GM23338 (cell line): ENCODE measurements around the gene ADAM30. TPM values are rescaled to one million over a fixed set of nuclear protein-coding genes. Genes with fewer than 3 reads are reported as not detected.
A peak's percentile ranks its signal among the peaks of the same experiment; 100 is the strongest.

Experiments
- ATAC-seq: fragments of 200-7000 bp; cut with Tn5 transposase; 3 replicates; pipeline ENCODE4 v1.9.1; 2020
- DNase-seq: peaks from one replicate; pipeline ENCODE4 v3.0.0-alpha.2; 2015; ENCODE audit warnings: low spot score
- H2AFZ ChIP-seq: fragments of 200-600 bp; sonication (generic); 2 replicates; pipeline ENCODE4 v1.8.0; 2016; ENCODE audit warnings: antibody characterized with exemption, mild to moderate bottlenecking, moderate library complexity
- H3F3A ChIP-seq: fragments of 200-600 bp; sonication (generic); replicated peaks from 2 replicates; pipeline ENCODE4 v1.8.0; 2017; ENCODE audit warnings: antibody characterized with exemption, mixed run types, low read depth
- H3K27ac ChIP-seq: fragments of 200-600 bp; sonication (generic); 2 replicates; pipeline ENCODE4 v1.6.1; 2016; ENCODE audit warnings: low read depth
- H3K27me3 ChIP-seq: fragments of 200-600 bp; sonication (generic); 2 replicates; pipeline ENCODE4 v1.8.0; 2016; ENCODE audit warnings: mild to moderate bottlenecking, mixed run types, moderate library complexity; ENCODE audit not compliant: insufficient read depth
- H3K36me3 ChIP-seq: fragments of 200-600 bp; sonication (generic); 2 replicates; pipeline ENCODE4 v1.8.0; 2016; ENCODE audit warnings: mild to moderate bottlenecking; ENCODE audit not compliant: insufficient read depth
- H3K4me1 ChIP-seq: fragments of 200-600 bp; sonication (generic); 2 replicates; pipeline ENCODE4 v1.8.0; 2016; ENCODE audit warnings: mild to moderate bottlenecking, moderate library complexity; ENCODE audit not compliant: insufficient read depth
- H3K4me2 ChIP-seq: fragments of 200-600 bp; sonication (generic); 2 replicates; pipeline ENCODE4 v1.7.1; 2017; ENCODE audit warnings: mixed run types
- H3K4me3 ChIP-seq: fragments of 200-600 bp; sonication (generic); 2 replicates; pipeline ENCODE4 v1.6.1; 2016; ENCODE audit warnings: mixed run types
- H3K79me2 ChIP-seq: fragments of 200-600 bp; sonication (generic); replicated peaks from 2 replicates; pipeline ENCODE4 v1.8.0; 2017; ENCODE audit warnings: mild to moderate bottlenecking; ENCODE audit not compliant: insufficient read depth
- H3K9me2 ChIP-seq: fragments of 200-600 bp; sonication (generic); 2 replicates; pipeline ENCODE4 v1.8.0; 2017; ENCODE audit not compliant: insufficient read depth
- H4K20me1 ChIP-seq: fragments of 200-600 bp; sonication (generic); replicated peaks from 2 replicates; pipeline ENCODE4 v1.8.0; 2017; ENCODE audit warnings: mild to moderate bottlenecking; ENCODE audit not compliant: insufficient read depth
- H3K27ac Mint-ChIP-seq: 2 replicates; pipeline ENCODE4 v1.8.0; 2020; ENCODE audit warnings: inconsistent platforms, mild to moderate bottlenecking, moderate library complexity, mixed read lengths
- H3K27me3 Mint-ChIP-seq: 3 replicates; pipeline ENCODE4 v1.8.0; 2022; ENCODE audit warnings: low read depth, mild to moderate bottlenecking, moderate library complexity, mixed read lengths, inconsistent platforms; ENCODE audit not compliant: insufficient read depth, poor library complexity
- H3K36me3 Mint-ChIP-seq: 3 replicates; pipeline ENCODE4 v1.8.0; 2021; ENCODE audit warnings: low read depth, mild to moderate bottlenecking, inconsistent platforms, moderate library complexity, mixed read lengths
- H3K4me1 Mint-ChIP-seq: 3 replicates; pipeline ENCODE4 v1.8.0; 2020; ENCODE audit warnings: mild to moderate bottlenecking, inconsistent platforms, mixed read lengths
- H3K4me3 Mint-ChIP-seq: 3 replicates; pipeline ENCODE4 v1.8.0; 2021; ENCODE audit warnings: moderate library complexity, mild to moderate bottlenecking, inconsistent platforms, mixed read lengths
- H3K9me3 Mint-ChIP-seq: 3 replicates; pipeline ENCODE4 v1.8.0; 2020; ENCODE audit warnings: moderate library complexity, mild to moderate bottlenecking, inconsistent platforms, mixed read lengths
- CTCF ChIP-seq, 2 experiments: fragments of 200-600 bp in 1 of 2; sonication (generic) in 1 of 2; conservative IDR thresholded peaks; 2 replicates each; pipeline versions ENCODE4 v1.5.1 to v1.6.1; 2016 to 2017; ENCODE audit warnings: antibody characterized with exemption in 2 of 2, low read depth in 2 of 2, mild to moderate bottlenecking in 2 of 2, moderate library complexity in 1 of 2
- ETS1 ChIP-seq: IDR thresholded peaks from 2 replicates; pipeline ENCODE4 v1.6.1; 2016; ENCODE audit warnings: antibody characterized with exemption
- NANOG ChIP-seq: IDR thresholded peaks from 2 replicates; pipeline ENCODE4 v1.6.1; 2016; ENCODE audit warnings: antibody characterized with exemption, borderline replicate concordance
- ZNF114 ChIP-seq: fragments of 250-450 bp; sonication (Bioruptor Pico); IDR thresholded peaks from 2 replicates; pipeline ENCODE4 v1.5.0; 2020; ENCODE audit warnings: mild to moderate bottlenecking, moderate library complexity
- ZNF462 ChIP-seq: fragments of 250-450 bp; sonication (Bioruptor Pico); IDR thresholded peaks from 2 replicates; pipeline ENCODE4 v1.5.0; 2020; ENCODE audit warnings: mild to moderate bottlenecking, moderate library complexity
- polyA plus RNA-seq: library from polyadenylated mRNA; unstranded; fragments of >200 nt; fragmentation: Nextera tagmentation; extraction: Ambion mirVana; gene quantifications from 2 replicates; pipeline ENCODE4 v1.2.1, GENCODE V29; 2016
- total RNA-seq: library from RNA; depleted of rRNA; stranded (reverse); fragments of >200 nt; shearing (Covaris generic); gene quantifications from 2 replicates; pipeline ENCODE4 v1.2.3, GENCODE V29; 2014

ADAM30 gene
- total and polyA plus RNA-seq, 2 experiments from 2014 or later: not detected

- TF ChIP-seq ZNF462: no peak
- no peak for TF ChIP-seq ZNF114 (CRISPR knock-in tag)
- TF ChIP-seq ETS1: no peak
Observed at GRCh38 chr1:119871881-119872280, 24.4 kb downstream of the ADAM30 start (continued).

GRCh38 chr1:119870917-119871596, 25.3 kb downstream of the ADAM30 start:
- peak; percentile 98 for ATAC-seq
- no peak overlapping the region for H3K27ac Mint-ChIP-seq

More at GRCh38 chr1:119870917-119871596, 25.3 kb downstream of the ADAM30 start:
- H3K4me1 Mint-ChIP-seq: peaks cover 4% of the 10 kb centered on the region
- Histone ChIP-seq H3K9me2 (no peaks in the 10 kb centered on the region), H2AFZ (peak overlapping the region; percentile 85), H3K4me1 (no peaks in the 10 kb centered on the region), H3K27me3 (no peaks in the 10 kb centered on the region), H3F3A (no peaks in the 10 kb centered on the region), H4K20me1 (no peaks in the 10 kb centered on the region), H3K36me3 (no peaks in the 10 kb centered on the region), H3K79me2 (no peaks in the 10 kb centered on the region), H3K27ac (no peak overlapping the region), H3K4me2 (peak overlapping the region; percentile 49; the same call in 1 of the 2 replicates), H3K4me3 (no peak overlapping the region)
- H3K36me3 Mint-ChIP-seq: no peaks in the 10 kb centered on the region
- no peaks in the 10 kb centered on the region for H3K9me3 Mint-ChIP-seq
- TF ChIP-seq NANOG (no peak), CTCF (conservative IDR thresholded peaks at IDR 0.05; ENCODE audit: low read depth in 2 of 2) (peak; percentile 92 to 95)
- H3K27me3 Mint-ChIP-seq: no peaks in the 10 kb centered on the region
- no peak overlapping the region for H3K4me3 Mint-ChIP-seq
- peak; percentile 93 for DNase-seq
